H9 (cell line): ENCODE data around the gene COX6B2. TPM values are rescaled to one million over a fixed set of nuclear protein-coding genes. Genes with fewer than 3 reads are reported as not detected.

Experiments
- DNase-seq: peaks from one replicate; pipeline ENCODE4 v3.0.0-alpha.2; 2017
- H2AFZ ChIP-seq: one replicate; pipeline ENCODE4 v1.6.1; 2013; ENCODE audit warnings: mild to moderate bottlenecking, low read length, control low read depth, moderate library complexity
- H2AK5ac ChIP-seq: 2 replicates; pipeline ENCODE4 v1.6.1; 2013; ENCODE audit warnings: low read length, control low read depth, mixed read lengths; ENCODE audit not compliant: insufficient read length
- H2BK120ac ChIP-seq: one replicate; pipeline ENCODE4 v1.6.1; 2013; ENCODE audit warnings: low read depth, mild to moderate bottlenecking, low read length, control low read depth, inconsistent platforms; ENCODE audit not compliant: poor library complexity, severe bottlenecking
- H2BK12ac ChIP-seq: 2 replicates; pipeline ENCODE4 v1.6.1; 2013; ENCODE audit warnings: low read length, control low read depth, mixed read lengths, low read depth; ENCODE audit not compliant: insufficient read length
- H2BK15ac ChIP-seq: 2 replicates; pipeline ENCODE4 v1.6.1; 2013; ENCODE audit warnings: low read depth, low read length, control low read depth
- H2BK20ac ChIP-seq: one replicate; pipeline ENCODE4 v1.6.1; 2013; ENCODE audit warnings: low read depth, mild to moderate bottlenecking, low read length, control low read depth, inconsistent platforms; ENCODE audit not compliant: poor library complexity, severe bottlenecking
- H2BK5ac ChIP-seq: 2 replicates; pipeline ENCODE4 v1.6.1; 2013; ENCODE audit warnings: low read length, control low read depth, mixed read lengths; ENCODE audit not compliant: insufficient read length
- H3K14ac ChIP-seq: 2 replicates; pipeline ENCODE4 v1.6.1; 2013; ENCODE audit warnings: low read length, control low read depth; ENCODE audit not compliant: insufficient read depth
- H3K18ac ChIP-seq: 2 replicates; pipeline ENCODE4 v1.6.1; 2013; ENCODE audit warnings: low read depth, mild to moderate bottlenecking, mixed read lengths, low read length, control low read depth; ENCODE audit not compliant: insufficient read length
- H3K23ac ChIP-seq: 2 replicates; pipeline ENCODE4 v1.6.1; 2013; ENCODE audit warnings: low read length, control low read depth, mixed read lengths, low read depth; ENCODE audit not compliant: insufficient read length
- H3K23me2 ChIP-seq: 2 replicates; pipeline ENCODE4 v1.6.1; 2013; ENCODE audit warnings: low read depth, mild to moderate bottlenecking, mixed read lengths, low read length, control low read depth; ENCODE audit not compliant: insufficient read length, poor library complexity, severe bottlenecking
- H3K27ac ChIP-seq: 2 replicates; pipeline ENCODE4 v1.5.1; 2013; ENCODE audit warnings: low read length, control low read depth, mixed read lengths, low read depth; ENCODE audit not compliant: insufficient read length
- H3K27me3 ChIP-seq: 2 replicates; pipeline ENCODE4 v1.6.1; 2013; ENCODE audit warnings: low read length, control low read depth, inconsistent platforms; ENCODE audit not compliant: insufficient read depth
- H3K4ac ChIP-seq: 2 replicates; pipeline ENCODE4 v1.6.1; 2013; ENCODE audit warnings: low read depth, mild to moderate bottlenecking, control low read depth, inconsistent platforms, low read length, moderate library complexity
- H3K4me1 ChIP-seq: 2 replicates; pipeline ENCODE4 v1.6.1; 2013; ENCODE audit warnings: low read length, control low read depth, inconsistent platforms; ENCODE audit not compliant: insufficient read depth
- H3K4me2 ChIP-seq: 2 replicates; pipeline ENCODE4 v1.6.1; 2013; ENCODE audit warnings: low read length, control low read depth, mixed read lengths; ENCODE audit not compliant: insufficient read length, insufficient read depth
- H3K56ac ChIP-seq: 2 replicates; pipeline ENCODE4 v1.6.1; 2013; ENCODE audit warnings: low read depth, mild to moderate bottlenecking, mixed read lengths, low read length, control low read depth; ENCODE audit not compliant: insufficient read length
- H3K79me1 ChIP-seq: 2 replicates; pipeline ENCODE4 v1.6.1; 2013; ENCODE audit warnings: low read depth, mild to moderate bottlenecking, moderate library complexity, low read length, control low read depth, inconsistent platforms; ENCODE audit not compliant: insufficient read depth, poor library complexity, severe bottlenecking
- H3K79me2 ChIP-seq: 2 replicates; pipeline ENCODE4 v1.6.1; 2013; ENCODE audit warnings: low read length, control low read depth, inconsistent platforms; ENCODE audit not compliant: insufficient read depth
- H3K9ac ChIP-seq: 2 replicates; pipeline ENCODE4 v1.6.1; 2013; ENCODE audit warnings: low read length, control low read depth, mixed read lengths; ENCODE audit not compliant: insufficient read length; ENCODE audit errors: extremely low read depth
- H3K9me3 ChIP-seq: one replicate; pipeline ENCODE4 v1.6.1; 2013; ENCODE audit warnings: low read depth, low read length, inconsistent platforms; ENCODE audit not compliant: control insufficient read depth
- H3T11ph ChIP-seq: one replicate; pipeline ENCODE4 v1.6.1; 2013; ENCODE audit warnings: mild to moderate bottlenecking, low read length, control low read depth, inconsistent platforms
- H4K20me1 ChIP-seq: one replicate; pipeline ENCODE4 v1.6.1; 2013; ENCODE audit not compliant: control insufficient read depth, insufficient read length, insufficient read depth
- H4K5ac ChIP-seq: 2 replicates; pipeline ENCODE4 v1.6.1; 2013; ENCODE audit warnings: low read depth, mild to moderate bottlenecking, mixed read lengths, low read length, control low read depth; ENCODE audit not compliant: insufficient read length
- H4K8ac ChIP-seq: replicated peaks from 2 replicates; pipeline ENCODE4 v1.6.1; 2013; ENCODE audit warnings: low read length, control low read depth, mixed read lengths, low read depth; ENCODE audit not compliant: insufficient read length
- H4K91ac ChIP-seq: 2 replicates; pipeline ENCODE4 v1.6.1; 2013; ENCODE audit warnings: low read depth, mild to moderate bottlenecking, moderate library complexity, mixed read lengths, low read length, control low read depth; ENCODE audit not compliant: insufficient read length
- H3K27ac Mint-ChIP-seq, 3 experiments: 2 replicates in 2 of 3; 3 replicates in 1 of 3; pipeline ENCODE4 v1.8.0; 2020 to 2021; ENCODE audit warnings: mixed read lengths in 3 of 3, mild to moderate bottlenecking in 1 of 3, moderate library complexity in 1 of 3
- H3K27me3 Mint-ChIP-seq: 2 replicates; pipeline ENCODE4 v1.8.0; 2021; ENCODE audit warnings: low read depth, mild to moderate bottlenecking, moderate library complexity, mixed read lengths
- H3K36me3 Mint-ChIP-seq, 3 experiments: 2 replicates in 2 of 3; 3 replicates in 1 of 3; pipeline ENCODE4 v1.8.0; 2020 to 2021; ENCODE audit warnings: low read depth in 3 of 3, mixed read lengths in 3 of 3; ENCODE audit not compliant: insufficient read depth in 1 of 3
- H3K4me1 Mint-ChIP-seq, 2 experiments: 2 replicates each; pipeline ENCODE4 v1.8.0; 2020; ENCODE audit warnings: mixed read lengths in 2 of 2
- H3K4me3 Mint-ChIP-seq, 2 experiments: 2 replicates in 1 of 2; 3 replicates in 1 of 2; pipeline ENCODE4 v1.8.0; 2020 to 2021; ENCODE audit warnings: mild to moderate bottlenecking in 2 of 2, mixed read lengths in 2 of 2, moderate library complexity in 1 of 2
- H3K9me3 Mint-ChIP-seq, 2 experiments: 2 replicates in 1 of 2; 3 replicates in 1 of 2; pipeline ENCODE4 v1.8.0; 2020; ENCODE audit warnings: mild to moderate bottlenecking in 2 of 2, mixed read lengths in 2 of 2, moderate library complexity in 1 of 2
- CTCF ChIP-seq: fragments of 200-600 bp; sonication (generic); conservative IDR thresholded peaks from 3 replicates; pipeline ENCODE4 v1.8.0; 2021; ENCODE audit warnings: antibody characterized with exemption, mild to moderate bottlenecking
- WGBS: extraction: QIAGEN DNeasy Blood & Tissue Kit; methylation state at CpG from one replicate; pipeline ENCODE4 v1.1.7; 2013; ENCODE audit warnings: missing lambda C conversion rate, low lambda C conversion rate, mixed read lengths; ENCODE audit not compliant: insufficient read length; ENCODE audit errors: extremely low coverage; 5-methylcytosine and 5-hydroxymethylcytosine counted together
- total RNA-seq: library from RNA; stranded (reverse); gene quantifications from 2 replicates; pipeline ENCODE4 v1.2.1, GENCODE V29; 2021

The COX6B2 gene
- total RNA-seq, 1 experiment from 2014 or later, result 4.0 TPM

DNA sequence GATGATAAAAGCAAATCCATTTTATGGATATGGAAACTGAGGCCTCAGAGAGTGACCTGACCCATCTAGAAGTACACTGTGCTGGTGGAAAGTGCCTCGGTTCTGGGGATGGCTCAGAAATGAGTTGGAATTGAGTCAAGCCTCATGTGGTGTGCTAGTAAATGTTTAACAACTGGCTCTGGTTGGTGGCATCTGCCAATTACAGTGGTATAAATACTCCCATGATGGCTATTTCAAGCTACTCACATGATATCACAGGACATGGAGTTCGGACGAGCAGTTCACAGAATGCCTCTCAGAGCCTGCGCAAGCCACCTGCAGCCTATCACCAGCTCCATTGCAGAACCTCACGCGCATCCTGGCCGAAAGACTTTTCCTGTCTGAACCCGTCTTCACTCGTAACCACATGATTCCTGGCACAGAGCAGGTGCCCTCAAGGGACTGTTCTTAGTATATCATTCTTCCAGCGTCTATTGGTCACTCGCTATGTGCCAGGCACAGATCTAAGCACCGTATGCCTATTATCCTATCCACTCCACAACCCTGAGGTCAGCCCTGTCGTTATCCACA, 38.5 kb downstream of the COX6B2 start:
- H3K27ac Mint-ChIP-seq, result no peak overlapping the region
- no CpG with 5 or more reads among the region's 13 CpGs for WGBS

More for the DNA sequence above, 38.5 kb downstream of the COX6B2 start:
- Histone ChIP-seq H3K9ac (no peak overlapping the region), H3K4me1 (no peaks in the 10 kb centered on the region), H4K8ac (no peak overlapping the region), H2AK5ac (no peak overlapping the region), H3K56ac (no peak overlapping the region), H2BK12ac (no peak overlapping the region), H3K4ac (no peak overlapping the region), H3K18ac (no peak overlapping the region), H2AFZ (no peak overlapping the region), H3T11ph (no peak overlapping the region), H3K9me3 (no peaks in the 10 kb centered on the region), H2BK15ac (no peak overlapping the region), H3K27me3 (no peaks in the 10 kb centered on the region; the same call in 1 of the 2 replicates), H3K23ac (no peak overlapping the region), H3K4me2 (no peak overlapping the region), H3K14ac (no peak overlapping the region), H2BK20ac (no peak overlapping the region), H4K20me1 (no peaks in the 10 kb centered on the region), H4K5ac (no peak overlapping the region), H2BK5ac (no peak overlapping the region), H3K79me2 (no peaks in the 10 kb centered on the region), H2BK120ac (no peak overlapping the region), H4K91ac (no peak overlapping the region), H3K27ac (no peak overlapping the region), H3K79me1 (no peaks in the 10 kb centered on the region), H3K23me2 (no peaks in the 10 kb centered on the region)
- no peak for DNase-seq
- Mint-ChIP-seq H3K9me3 (no peaks in the 10 kb centered on the region; a peak in 1 of 5 replicates), H3K27me3 (peaks cover 5% of the 10 kb centered on the region), H3K4me1 (peaks cover 11 to 22% of the 10 kb centered on the region in 2 experiments), H3K4me3 (no peak overlapping the region), H3K36me3 (peaks cover 0 to 2% (median 0%) of the 10 kb centered on the region in 3 experiments; a peak in 2 of 7 replicates)
- no peak for TF ChIP-seq CTCF
